Activated CD4-positive, alpha-beta T cell treated with anti-CD3 and anti-CD28 coated beads, Interleukin-2, amount 50 U/mL, for 4 hours (primary cell): ENCODE measurements around the gene ZNF529.
"Not testable (repeated sequence)": the region's sequence is repeated elsewhere in the genome, so short reads cannot be mapped to it uniquely, and the experiment has no call there.

ENCODE experiments used
- DNase-seq, 2 experiments: peaks; one replicate each; pipeline ENCODE4 v3.0.0-alpha.2; 2020

Gene ZNF529

DNA sequence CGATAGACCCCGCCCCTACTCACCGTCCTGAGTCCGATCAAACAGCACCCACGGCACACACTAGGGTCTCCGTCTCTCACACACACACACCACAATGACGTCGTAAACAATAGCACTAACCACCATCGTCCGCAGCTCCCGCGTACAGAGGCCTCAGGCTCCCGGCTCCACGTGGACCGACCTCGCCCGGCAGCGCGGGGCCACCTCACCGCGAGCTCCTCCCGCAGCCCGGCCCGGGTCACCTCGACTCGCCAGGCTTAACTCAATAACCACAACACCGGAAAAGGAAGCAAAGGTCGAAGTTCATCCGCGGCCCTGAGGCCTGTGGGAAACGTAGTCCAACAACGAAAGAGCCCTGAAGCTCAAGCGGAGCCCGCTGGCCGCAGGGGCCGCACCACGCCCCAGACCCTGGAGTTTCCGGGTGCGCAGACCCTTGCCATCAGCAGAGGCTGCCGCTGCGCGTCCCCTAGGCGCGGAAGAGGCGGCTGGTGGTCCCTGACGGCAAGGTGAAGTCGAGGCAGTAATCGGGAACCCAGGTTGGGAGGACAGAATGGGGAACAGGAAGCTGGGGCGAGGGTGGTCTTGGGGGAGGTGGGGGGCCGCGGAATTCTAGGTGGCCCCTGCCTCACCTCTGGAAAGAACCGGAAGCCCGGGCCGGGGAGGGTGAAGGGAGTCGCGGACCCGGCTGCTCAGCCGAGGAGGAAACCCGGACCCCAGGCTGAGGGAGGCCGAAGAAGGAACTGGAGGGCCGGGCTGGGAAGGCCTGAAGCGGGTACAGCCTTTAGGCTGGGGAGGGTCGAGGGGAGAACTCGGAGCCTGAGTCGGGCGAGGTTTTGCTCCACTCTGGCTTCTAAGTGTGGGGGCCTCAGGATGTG, at the start of gene ZNF529:
Gene ZNF529, minus strand, starts transcription at position 273 of the 875 bp plus-strand sequence. CDS start 946 bp downstream, outside the sequence.
- DNase-seq = peak; percentile 71 to 73

DNA sequence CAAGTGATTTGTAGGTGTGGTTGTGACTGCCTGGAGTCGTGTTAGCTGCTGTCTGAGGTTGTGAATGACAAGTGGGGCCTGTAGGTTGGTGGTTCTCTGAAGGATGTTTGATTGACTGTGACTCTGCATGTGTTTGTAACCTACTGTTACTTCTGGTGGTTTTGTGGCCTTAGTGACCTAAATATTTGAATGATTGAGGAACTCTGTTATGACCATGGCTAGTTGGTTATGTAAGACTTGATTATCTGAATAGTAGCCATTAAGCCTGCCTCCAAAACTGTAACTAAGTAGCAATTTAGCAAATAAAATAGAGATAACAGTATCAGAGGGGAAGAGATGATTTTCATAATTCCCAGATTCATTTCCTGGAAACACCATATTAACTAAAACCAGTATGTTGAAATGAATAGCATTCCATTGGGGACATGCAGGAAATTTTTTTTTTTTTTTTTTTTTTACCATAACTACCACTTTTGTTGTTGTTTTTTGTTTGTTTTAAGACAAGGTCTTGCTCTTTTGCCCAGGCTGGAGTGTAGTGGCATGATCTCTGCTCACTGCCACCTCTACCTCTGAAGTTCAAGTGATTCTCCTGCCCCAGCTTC, 32.9 kb upstream of the ZNF529 start:
- DNase-seq = no peak

DNA sequence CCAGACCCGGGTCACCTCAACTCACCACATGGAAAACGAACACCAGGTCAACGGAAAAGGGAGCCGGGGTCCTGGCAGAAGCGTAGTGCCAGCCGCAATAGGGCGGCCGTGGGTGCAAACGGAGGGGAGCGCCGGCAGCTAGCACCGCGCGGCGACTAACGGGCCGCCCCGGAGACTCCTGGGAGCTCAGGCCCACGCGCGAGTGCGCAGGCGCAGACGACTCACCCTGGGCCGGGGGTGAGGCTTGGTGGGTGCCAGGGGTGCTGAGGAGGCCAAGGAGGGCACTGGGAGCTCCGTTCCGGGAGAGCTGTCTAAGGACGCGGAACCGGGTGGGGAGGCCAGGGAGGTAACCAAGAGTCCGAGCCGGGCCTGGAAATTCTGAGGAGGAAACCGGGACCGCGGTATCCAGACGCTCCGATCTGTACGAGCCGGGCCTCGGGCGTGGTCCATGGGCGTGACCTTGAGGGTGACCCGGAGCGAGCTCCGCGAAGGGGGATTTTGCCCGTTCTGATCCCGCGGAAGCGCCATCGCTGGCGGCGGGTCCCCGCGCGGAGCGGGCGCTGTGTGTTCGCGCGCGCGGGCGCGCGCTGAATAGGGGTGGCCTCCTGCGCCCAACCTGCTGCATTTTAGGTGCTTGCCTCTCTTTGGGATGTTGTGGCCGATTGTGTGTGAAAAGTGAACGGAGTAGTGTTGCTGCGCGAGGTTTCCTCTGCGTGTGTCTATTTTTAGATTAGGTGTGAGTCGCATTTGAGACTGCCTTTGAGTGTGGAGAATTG, 32.2 kb upstream of the ZNF529 start, which contains the start of gene ZNF382:
Gene ZNF382, plus strand, starts transcription at position 213 of the 776 bp plus-strand sequence. CDS start 4,602 bp downstream, outside the sequence.
- DNase-seq = peak; percentile 86 to 90

DNA sequence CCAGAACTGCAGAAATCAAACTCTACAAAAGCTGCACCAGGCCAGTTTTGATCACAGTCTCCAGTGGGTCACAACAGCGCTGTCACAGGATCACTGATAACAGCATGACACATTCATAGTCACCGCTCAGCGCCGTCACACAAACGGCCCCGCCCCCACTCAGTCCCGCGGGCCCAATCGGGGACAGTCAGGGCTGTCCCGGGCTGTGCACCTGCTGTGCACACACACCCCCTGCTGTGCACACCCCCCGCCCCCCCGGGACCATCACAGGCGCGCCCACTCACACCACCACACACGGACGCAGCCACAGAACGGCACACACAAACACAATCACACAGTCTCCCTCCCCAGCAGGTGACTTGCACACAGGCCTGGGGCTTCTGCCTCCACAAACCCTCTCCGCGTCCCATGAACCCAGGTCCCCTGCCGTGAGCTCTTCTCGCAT, 31.6 kb upstream of the ZNF529 start:
- peak; percentile 86 to 88 for DNase-seq

DNA sequence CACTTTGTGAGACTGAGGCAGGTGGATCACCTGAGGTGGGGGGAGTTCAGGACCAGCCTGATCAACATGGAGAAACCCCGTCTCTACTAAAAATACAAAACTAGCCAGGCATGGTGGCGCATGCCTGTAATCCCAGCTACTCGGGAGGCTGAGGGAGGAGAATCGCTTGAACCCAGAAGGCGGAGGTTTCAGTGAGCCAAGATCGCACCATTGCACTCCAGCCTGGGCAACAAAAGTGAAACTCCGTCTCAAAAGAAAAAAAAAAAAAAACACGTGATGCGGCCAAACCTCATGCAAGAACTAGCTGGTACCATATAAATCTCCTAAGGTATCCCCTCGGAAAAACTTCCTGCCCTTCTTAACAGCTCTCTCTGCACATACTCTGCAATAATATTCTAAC, 29.6 kb upstream of the ZNF529 start:
- DNase-seq = not testable (repeated sequence)

DNA sequence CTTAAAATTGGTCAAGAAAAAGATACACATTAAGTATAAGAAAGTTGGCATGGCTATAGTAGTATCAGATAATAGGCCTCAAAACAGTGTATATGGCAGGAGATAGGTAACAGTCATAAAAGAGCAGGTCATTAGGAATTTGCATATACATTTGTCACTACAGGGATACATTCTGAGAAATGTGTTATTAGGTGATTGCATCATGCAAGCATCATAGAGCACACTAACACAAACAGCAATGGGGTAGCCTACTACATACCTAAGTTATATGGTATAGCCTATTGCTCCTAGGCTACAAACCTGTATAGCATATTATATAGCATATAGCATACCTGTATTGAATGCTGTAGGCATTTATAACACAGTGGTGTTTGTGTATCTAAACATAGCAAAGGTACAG, 6.2 kb upstream of the ZNF529 start:
- DNase-seq = no peak

DNA sequence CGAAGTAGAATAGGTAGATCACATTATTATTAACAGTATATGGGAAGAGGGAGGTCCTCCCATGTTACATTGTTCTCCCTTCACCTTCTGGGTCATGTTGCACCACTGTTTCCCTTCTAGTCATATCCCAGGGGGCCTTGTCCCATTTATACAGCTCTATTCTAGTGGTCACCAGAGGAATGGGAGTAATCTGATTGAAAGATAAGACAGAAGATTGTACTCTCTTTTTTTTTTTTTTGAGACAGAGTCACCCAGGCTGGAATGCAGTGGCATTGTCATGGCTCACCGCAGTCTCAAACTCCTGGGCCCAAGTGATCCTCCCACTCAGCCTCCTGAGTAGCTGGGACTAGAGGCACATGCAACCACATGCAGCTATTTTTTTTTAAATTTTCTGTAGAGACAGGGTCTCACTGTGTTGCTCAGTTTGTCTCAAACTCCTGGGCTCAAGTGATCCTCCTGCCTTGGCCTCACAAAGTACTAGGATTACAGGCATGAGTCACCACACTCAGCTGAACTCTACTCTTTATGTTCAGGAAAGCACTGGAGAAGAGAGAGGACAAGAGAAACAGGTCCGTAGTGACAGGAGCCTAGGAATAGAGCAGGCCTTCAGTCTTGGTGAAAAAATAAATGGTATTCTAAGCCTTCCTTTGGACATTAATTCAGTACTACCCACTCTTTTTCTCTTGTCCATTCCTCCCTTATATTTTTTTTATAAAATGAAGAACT, 4.3 kb upstream of the ZNF529 start:
- DNase-seq = no peak

DNA sequence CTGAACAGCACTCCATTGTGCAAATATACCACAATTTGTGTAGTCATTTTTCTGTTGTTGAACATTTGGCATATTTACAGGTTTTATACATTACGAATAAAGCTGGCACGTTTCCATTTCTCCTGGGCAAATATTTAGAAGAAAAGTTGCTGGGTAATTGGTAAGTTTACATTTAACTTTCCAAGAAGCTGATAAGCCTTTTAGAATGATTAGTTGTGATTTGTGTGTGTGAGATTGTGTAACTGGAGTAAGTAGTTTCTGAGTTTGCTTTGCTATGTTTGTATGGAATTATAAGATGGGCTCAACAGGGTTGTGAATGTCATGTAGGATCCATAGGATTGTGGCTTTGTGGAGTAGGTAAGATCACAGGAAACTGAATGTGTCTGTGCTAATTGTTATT, 1.6 kb upstream of the ZNF529 start:
- DNase-seq = no peak

DNA sequence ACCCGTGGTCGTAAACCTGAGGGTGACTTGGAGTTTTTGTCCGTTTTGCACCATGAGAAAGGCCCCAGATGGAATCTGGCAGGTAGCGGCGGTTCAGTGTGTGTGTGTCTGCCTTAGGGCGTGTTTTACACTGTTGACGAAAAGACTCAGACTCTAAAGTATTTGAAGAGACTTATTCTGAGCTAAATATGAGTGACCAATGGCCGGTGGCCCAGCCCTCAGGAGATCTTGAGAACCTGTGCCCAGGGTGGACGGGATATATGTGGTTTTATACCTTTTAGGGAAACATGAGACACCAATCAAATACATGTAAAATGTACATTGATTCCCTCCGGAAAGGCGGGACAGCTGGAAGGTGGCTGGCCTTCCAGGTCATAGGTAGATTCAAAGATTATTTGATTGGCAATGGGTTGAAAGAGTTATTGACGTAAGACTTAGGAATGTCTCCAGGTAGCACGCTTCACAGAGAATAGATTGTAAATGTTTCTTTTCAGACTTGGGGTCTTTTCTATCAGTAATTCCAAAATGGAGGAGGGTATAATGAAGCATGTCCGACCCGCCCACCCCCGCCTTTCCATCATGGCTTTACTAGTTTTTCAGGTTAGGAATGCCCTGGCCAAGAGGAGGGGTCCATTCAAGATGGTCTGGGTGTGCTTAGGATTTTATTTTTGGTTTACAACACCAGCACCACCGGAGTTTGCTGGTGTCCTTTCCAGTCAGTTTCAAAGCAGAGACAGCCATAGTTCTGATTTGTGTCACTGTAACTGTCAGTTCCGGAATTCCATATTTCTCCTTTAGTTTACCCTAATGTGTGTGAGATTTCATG, 1.0 kb upstream of the ZNF529 start:
- DNase-seq = no peak

DNA sequence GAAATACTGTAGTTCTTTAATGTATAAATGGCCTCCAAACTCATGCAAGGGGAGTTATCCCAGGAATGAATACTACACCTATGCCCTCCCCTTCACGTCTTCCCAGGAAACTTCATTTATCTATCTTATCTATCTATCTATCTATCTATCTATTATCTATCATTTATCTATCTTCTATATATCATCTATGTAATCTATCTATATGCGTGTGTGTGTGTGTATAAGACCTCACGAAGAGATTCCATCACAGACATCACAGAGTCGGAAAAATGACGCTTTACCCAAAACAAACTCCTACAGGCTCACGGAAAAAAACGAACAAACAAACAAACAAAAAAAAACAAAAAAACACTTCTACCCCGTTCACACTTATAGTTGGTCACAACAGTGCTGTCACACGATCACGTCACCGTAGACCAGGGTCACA, 486 bp downstream of the ZNF529 start:
- DNase-seq = no peak

DNA sequence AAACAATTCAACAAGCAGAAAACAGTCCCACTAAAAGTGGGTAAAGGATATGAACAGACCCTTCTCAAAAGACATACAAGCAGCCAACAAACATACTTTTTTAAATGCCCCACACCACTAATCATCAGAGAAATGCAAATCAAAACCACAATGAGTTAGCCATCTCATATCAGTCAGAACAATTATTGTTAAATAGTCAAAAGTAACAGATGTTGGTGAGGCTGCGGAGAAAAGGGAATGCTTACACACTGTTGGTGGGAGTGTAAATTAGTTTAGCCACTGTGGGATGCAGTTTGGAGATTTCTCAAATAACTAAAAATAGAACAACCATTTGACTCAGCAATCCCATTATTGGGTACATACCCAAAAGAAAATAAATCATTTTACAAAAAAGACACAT, 8.7 kb downstream of the ZNF529 start:
- DNase-seq = no peak

DNA sequence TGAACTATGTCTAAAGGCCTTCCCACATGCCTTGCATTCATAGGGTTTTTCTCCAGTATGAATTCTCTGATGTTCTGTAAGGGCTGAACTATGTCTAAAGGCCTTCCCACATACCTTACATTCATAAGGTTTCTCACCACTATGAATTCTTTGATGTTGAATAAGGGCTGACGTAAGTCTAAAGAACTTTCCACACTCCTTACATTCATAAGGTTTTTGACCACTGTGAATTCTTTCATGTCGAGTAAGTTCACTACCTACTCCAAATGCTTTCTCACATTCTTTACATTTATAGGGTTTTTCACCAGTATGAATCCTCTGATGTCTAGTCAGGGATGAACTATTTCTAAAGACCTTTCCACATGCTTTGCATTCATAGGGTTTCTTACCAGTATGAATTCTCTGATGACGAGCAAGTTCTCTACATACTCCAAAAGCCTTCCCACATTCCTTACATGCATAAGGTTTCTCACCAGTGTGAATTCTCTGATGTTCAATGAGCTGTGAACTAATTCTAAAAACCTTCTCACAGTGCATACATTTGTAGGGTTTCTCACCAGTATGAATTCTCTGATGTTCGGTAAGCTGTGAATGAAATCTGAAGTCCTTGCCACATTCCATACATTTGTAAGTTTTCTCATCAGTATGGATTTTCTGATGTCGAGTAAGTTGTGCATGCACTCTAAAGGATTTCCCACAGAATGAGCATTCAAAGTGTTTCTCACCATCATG, 25.9 kb downstream of the ZNF529 start:
- DNase-seq = no peak

DNA sequence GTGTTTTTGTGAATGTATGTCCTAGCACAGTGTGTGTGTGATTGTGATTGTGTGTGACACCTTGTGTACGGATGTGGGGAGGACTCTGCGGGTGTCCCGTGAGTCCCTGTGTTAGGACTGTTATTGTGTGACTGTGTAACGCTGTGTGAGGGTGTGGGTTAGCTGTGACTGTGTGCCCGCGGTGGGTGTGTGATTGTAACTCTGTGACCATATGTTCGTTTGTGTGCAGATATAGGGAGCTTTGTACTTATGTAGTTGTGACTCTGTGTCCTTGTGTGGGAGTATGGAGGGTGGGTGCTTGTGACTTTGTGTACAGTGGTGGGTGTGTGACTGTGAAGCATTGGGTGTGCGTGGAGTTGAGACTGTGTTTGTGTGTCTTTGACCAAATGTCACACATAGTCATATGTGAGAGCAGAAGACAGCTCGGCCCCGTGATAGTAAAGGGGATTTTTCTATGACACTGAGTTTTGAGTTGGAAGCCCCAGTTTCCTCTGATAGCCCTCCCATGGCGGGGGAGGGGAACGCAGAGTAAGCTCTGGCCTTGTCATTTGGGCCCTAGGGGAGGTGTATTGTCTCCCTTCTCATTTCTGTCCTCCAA, 44.1 kb downstream of the ZNF529 start:
- peak in 1 of 2 experiments; percentile 1 for DNase-seq

DNA sequence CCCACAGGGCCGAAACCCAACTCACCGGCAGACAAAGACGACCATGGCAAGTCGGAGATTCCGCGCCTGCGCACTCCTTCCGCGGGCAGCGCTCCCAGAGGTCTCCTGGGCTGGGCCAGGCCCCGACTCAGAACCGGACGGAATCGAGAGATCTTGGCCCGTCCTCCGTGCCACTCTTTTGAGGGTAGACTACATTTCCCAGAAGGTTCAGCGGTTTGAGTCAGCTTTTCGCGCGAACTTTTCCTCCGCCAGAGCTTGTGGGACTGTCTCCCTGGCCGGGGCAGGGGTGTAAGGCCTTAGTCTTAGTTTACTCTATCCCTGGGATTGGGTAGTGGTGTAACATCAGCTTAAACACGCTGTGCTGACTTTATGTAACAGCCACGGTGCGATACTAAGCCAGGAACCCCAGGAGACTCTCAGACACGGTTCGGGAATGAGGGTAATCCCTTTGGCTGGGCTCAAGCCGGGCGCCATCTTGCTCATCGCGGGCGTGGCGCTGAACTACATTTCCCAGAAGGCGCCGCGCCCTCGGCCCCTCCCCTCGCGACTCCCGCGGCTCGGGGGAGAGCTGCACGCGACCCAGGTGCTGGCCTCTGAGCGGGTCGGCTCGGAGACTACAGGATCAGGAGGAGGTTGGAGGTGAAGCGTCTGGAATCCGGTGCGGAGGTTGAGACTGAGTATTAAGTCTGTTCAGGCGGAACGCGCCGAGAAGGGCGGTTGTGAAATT, 44.7 kb downstream of the ZNF529 start, which contains the start of gene ZNF260:
Gene ZNF260, minus strand, starts transcription at position 78 of the 727 bp plus-strand sequence. CDS start 13,033 bp downstream, outside the sequence.
- DNase-seq = peak; percentile 86 to 88

DNA sequence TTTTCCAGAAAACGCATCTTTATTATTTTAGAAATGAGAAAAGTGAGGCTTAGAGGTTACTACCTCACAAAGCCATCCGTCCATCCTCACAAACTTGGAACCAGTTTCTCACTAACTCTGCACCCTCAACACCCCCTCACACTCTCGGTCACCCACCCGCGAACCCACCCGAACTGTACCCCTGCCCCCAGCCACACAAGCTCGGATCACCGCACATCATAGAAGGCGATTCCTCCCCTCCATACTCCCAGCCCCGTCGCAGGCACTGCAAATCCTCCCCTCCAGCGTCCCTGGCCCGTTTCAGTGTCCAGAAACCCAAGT, 45.3 kb downstream of the ZNF529 start:
- DNase-seq = no peak

DNA sequence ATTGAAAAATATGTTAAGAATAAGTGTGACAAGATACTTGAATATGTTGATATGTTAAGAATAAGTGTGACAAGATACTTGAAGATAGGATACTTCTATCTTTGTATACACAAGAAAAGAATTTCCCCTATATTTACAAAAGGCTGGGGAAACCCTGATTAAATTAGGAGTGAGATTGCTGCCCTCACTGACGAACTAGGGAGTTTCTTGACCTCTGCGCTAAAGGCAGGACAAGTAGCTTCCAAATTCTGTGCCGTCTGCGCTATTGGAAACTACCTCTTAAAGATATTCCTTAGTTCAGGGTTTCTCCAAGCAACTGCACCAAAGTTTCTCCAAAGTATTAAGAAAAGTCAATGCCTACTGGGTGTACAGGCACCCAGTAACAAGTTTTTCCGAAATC, 45.8 kb downstream of the ZNF529 start:
- DNase-seq = no peak

DNA sequence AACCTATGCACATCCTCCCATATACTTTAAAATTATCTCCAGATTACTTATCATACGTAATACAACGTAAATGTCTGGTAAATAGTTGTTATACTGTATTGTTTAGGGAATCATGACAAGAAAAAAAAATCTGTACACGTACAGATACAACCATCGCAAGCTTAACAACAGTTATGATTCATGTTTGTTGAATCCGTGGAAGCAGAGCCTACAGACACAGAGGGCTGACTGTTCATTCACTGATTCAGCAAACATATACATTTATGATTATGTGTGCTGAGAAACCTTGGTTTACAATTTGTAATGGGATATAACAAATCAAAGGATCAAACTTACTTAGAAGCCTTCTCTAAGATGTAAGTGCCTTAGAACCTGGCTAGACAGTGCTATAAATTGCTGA, 46.5 kb downstream of the ZNF529 start:
- DNase-seq = no peak

DNA sequence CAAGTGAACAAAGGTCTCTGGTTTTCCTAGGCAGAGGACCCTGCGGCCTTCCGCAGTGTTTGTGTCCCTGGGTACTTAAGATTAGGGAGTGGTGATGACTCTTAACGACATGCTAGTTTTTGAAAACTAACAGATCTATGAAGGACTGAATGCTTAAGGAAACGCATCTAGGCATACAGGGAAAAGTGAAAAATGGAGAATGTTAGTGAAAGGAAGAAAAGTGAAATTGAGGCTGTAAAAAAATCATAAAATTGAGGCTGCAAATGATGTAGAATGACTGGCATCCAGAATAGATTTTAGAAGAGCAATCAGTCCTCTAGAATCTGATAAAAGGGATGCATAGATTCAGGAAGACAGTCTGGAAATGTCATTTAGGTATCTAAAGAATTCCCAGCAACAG, 48.5 kb downstream of the ZNF529 start:
- no peak for DNase-seq

DNA sequence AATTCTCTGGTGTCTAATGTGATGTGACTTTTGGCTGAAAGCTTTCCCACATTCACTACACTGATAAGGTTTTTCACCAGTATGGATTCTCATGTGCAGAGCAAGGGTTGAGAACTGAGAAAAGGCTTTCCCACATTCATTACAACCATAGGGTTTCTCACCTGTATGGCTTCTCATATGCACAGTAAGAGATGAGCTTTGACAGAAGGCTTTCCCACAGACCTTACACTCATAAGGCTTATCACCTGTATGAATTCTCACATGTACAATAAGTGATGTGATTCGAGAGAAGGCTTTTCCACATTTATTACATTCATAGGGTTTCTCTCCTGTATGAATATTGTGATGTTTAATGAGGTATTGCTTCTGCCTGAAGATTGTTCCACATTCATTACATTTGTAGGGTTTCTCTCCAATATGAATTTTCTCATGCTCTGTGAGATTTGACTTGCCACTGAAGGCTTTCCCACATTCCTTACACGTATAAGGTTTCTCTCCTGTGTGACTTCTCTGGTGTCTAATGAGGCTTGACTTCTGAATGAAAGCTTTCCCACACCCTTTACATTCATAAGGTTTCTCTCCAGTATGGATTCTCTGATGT, 59.0 kb downstream of the ZNF529 start:
- DNase-seq = no peak
